AG04450 (cell line): ENCODE data around the gene LYAR. TPM values are rescaled to one million over a fixed set of nuclear protein-coding genes. Genes with fewer than 3 reads are reported as not detected.

Source experiments
- CTCF ChIA-PET: fragments of 300-600, 350-600 bp; formaldehyde crosslinking; extraction: SDS; loops from one replicate; lab custom pipeline; 2022; ENCODE audit warnings: antibody characterized with exemption, inconsistent platforms; lab: Charles Lee
- POLR2A ChIA-PET: fragments of 350-600 bp; formaldehyde crosslinking; extraction: SDS; loops from one replicate; lab custom pipeline; 2021; ENCODE audit warnings: antibody characterized with exemption, inconsistent platforms; lab: Yijun Ruan, JAX
- DNase-seq: peaks from one replicate; pipeline ENCODE4 v3.0.0-alpha.2; 2011; ENCODE audit warnings: low read depth, low spot score
- H3K27ac ChIP-seq: one replicate; pipeline ENCODE4 v1.5.1; 2012; ENCODE audit warnings: low read depth, low read length, control low read depth
- H3K27me3 ChIP-seq: one replicate; pipeline ENCODE4 v1.6.0; 2012; ENCODE audit warnings: low read length; ENCODE audit not compliant: control insufficient read depth, insufficient read depth
- H3K4me3 ChIP-seq: 2 replicates; pipeline ENCODE4 v1.5.1; 2011; ENCODE audit warnings: mild to moderate bottlenecking, low read depth, low read length, control low read depth
- H3K9me3 ChIP-seq: 2 replicates; pipeline ENCODE4 v1.5.1; 2012; ENCODE audit warnings: low read length; ENCODE audit not compliant: control insufficient read depth, insufficient read depth
- polyA plus RNA-seq: library from polyadenylated mRNA; depleted of rRNA; stranded (reverse); fragments of >200 nt; gene quantifications from 2 replicates; pipeline ENCODE4 v1.2.3, GENCODE V29; 2011
- TF ChIP-seq, protein P1 (sequence below): IDR thresholded peaks from 2 replicates; pipeline ENCODE4 v1.5.1; 2011; ENCODE audit warnings: low read depth, low read length, control low read depth, inconsistent platforms

The LYAR gene
- polyA plus RNA-seq, 1 experiment = 7.8 TPM

DNA sequence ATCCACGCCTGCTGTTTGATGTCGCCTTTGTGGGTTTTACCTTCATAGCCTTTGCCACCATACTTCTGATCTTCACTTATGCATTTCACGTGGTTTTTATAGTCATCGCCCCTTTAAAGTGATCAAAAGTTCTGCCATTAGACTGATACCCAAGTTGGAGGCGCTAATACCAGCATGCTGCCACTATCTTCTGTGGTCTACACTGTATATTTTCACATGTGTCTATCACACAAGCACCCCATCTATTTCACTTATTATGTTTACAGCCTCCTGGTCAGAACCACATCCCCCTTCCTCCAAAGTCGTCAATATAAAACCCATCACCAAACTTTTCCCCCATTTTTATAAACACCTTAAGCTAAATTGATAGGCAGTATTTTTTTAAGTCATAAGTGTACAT lies 8.2 kb downstream of the LYAR start:
- TF ChIP-seq, protein P1, sequence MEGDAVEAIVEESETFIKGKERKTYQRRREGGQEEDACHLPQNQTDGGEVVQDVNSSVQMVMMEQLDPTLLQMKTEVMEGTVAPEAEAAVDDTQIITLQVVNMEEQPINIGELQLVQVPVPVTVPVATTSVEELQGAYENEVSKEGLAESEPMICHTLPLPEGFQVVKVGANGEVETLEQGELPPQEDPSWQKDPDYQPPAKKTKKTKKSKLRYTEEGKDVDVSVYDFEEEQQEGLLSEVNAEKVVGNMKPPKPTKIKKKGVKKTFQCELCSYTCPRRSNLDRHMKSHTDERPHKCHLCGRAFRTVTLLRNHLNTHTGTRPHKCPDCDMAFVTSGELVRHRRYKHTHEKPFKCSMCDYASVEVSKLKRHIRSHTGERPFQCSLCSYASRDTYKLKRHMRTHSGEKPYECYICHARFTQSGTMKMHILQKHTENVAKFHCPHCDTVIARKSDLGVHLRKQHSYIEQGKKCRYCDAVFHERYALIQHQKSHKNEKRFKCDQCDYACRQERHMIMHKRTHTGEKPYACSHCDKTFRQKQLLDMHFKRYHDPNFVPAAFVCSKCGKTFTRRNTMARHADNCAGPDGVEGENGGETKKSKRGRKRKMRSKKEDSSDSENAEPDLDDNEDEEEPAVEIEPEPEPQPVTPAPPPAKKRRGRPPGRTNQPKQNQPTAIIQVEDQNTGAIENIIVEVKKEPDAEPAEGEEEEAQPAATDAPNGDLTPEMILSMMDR = no peak
- ChIA-PET CTCF (interaction anchor here (1.3 kb wide), 1 partner anchor 22 kb away, joined by 3 read pairs; no protein-coding TSS in a partner anchor), POLR2A (no interaction called here)
- no peak for DNase-seq
- H3K27me3 ChIP-seq = no peaks in the 10 kb centered on the region
- H3K27ac ChIP-seq = no peak overlapping the region
- no peaks in the 10 kb centered on the region for H3K9me3 ChIP-seq
- H3K4me3 ChIP-seq = no peak overlapping the region

DNA sequence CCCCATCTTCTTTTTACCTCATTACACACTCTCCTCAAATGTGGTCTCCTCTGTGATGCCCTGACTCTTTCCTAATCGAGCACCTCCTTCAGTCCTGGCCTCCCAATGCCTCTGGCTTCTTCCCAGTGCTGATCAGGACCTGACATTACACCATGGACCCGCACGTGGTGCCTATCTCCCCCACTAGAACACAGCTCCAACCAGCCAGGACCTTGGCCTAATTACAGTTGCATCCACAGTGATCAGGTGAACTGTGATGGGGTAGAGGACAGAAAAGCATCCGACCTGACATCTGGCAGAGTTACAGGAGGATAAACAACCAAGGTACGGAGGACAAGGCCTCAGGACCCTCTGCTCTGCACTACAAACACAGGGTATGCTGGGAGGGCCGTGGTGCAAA lies 12.4 kb downstream of the LYAR start:
- TF ChIP-seq, protein P1 = no peak
- POLR2A ChIA-PET = no interaction called here

DNA sequence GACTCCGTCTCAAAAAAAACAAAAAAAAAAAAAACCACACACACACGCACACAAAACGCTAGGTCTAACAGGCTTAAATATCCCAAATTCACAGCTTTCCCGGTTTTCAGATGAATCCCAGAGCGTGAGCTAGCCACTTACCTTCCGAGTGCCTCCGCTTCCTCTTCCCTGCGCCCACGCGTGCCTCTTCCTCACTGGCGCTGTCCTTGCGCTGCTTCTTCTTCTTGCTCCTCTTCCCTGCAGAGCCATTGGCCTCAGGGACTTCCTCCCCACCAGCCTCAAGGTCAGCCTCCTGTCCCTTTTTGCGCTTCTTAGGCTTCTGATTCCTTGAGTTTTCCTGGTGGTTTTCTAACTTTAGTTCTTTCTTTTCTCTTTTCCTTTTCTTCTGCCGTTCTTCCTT lies 15.7 kb downstream of the LYAR start:
- ChIA-PET POLR2A (no interaction called here), CTCF (no interaction called here)
- Histone ChIP-seq H3K27me3 (no peaks in the 10 kb centered on the region), H3K27ac (no peak overlapping the region), H3K9me3 (no peaks in the 10 kb centered on the region), H3K4me3 (no peak overlapping the region)
- DNase-seq = no peak
- TF ChIP-seq, protein P1 = no peak

More for the DNA sequence above, 12.4 kb downstream of the LYAR start:
- Histone ChIP-seq H3K4me3 (no peak overlapping the region), H3K27ac (no peak overlapping the region), H3K27me3 (no peaks in the 10 kb centered on the region), H3K9me3 (no peaks in the 10 kb centered on the region)
- CTCF ChIA-PET = no interaction called here
- no peak for DNase-seq

DNA sequence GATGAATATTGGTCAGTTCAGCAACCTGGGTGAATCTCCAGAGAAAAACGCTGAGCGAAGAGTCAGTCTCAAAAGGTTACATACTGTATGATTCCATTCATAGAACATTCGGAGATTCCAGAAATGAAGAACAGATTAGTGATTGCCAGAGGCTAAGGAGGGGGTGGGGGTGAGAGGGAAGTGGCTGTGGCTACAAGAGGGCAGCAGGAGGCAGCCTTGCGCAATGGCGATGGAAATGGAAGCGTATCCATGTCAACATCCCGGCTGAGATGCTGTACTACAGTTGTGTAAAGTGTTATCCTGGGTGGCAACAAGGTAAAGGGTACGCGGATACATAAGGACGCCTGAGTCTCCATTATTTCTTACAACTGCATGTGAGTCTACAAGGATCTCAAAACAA lies 18.0 kb downstream of the LYAR start:
- ChIA-PET POLR2A (no interaction called here), CTCF (interaction anchor here (1.0 kb wide), 1 partner anchor 12 kb away, joined by 4 read pairs; no protein-coding TSS in a partner anchor)
- TF ChIP-seq, protein P1 = no peak
- H3K4me3 ChIP-seq = no peak overlapping the region
- H3K9me3 ChIP-seq = no peaks in the 10 kb centered on the region
- DNase-seq = no peak
- no peaks in the 10 kb centered on the region for H3K27me3 ChIP-seq
- no peak overlapping the region for H3K27ac ChIP-seq

DNA sequence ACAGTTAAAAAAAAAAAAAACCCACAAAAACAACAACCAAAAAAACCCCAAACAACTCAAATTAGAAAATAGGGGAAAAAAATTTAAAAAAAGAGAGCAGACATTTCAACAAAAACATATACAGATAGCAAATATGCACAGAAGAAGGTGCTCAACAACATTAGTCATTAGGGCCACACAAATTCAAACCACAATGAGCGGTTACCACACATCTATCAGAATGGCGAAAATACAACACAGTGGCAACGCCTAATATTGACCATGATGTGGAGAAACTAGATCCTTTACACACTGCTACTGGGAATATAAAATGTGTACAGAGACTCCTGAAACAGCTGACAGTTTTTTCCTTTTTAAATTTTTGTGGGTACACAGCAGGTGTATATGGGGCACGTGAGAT lies 19.4 kb downstream of the LYAR start:
- no peak overlapping the region for H3K27ac ChIP-seq
- ChIA-PET POLR2A (no interaction called here), CTCF (no interaction called here)

More for the DNA sequence above, 19.4 kb downstream of the LYAR start:
- no peaks in the 10 kb centered on the region for H3K27me3 ChIP-seq
- no peak for DNase-seq
- no peak overlapping the region for H3K4me3 ChIP-seq
- no peaks in the 10 kb centered on the region for H3K9me3 ChIP-seq
- TF ChIP-seq, protein P1 = no peak
